Midbrain (tissue), 1 donor: ENCODE data around the gene UBE2QL1.

Source experiments
- DNase-seq: peaks from one replicate; lab custom pipeline; 2025; lab: John Stamatoyannopoulos, UW

Gene UBE2QL1

DNA sequence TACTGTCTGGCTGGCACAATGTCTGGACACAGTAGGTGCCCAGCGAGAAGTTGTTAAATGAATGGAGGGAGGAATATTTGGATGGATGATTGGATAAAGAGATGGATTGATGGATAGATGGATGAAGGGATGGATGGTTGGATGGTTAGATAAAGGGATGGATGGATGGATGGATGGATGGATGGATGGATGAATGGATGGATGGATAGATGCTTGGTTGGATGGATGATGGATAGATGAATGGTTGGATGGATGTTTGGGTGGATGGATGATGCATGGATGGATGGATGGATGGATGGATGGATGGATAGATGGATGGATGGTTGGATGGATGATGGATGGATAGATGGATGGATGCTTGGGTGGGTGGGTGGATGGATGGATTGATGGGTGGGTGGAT is 90.4 kb downstream of the UBE2QL1 start:
- no peak for DNase-seq

DNA sequence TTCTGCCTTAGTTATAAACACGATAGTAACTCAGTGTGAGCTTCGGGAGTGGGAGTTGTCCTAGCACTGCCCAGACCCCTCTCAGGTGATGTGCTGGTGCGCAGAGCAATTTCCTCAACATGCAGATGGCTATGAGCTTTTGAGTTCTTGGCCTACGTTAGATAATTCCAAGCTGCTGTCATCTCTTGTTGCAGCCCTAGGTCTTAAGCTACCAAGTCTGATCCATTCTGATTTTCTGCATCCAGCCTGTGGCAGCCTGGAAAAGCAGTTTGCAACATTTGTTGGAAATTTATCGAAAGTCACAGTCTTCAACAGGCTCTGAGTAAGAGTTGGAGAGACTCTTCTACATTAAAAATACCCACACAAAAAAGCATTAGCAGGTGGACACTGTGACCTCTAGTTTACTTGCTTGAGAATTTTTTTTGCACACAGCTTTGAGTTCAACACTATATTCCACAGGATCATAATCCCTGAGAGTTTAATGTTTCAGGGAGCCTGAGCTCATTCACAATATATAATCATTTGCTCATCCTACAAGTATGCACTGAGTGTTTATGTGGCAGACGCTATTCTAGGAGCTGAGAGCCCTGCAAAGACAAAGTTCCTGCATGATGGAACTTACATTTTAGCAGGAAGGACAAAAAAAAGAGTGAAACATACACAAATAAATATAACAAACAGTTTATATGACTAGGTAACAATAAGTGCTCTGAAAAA is 91.6 kb downstream of the UBE2QL1 start:
- DNase-seq: no peak

DNA sequence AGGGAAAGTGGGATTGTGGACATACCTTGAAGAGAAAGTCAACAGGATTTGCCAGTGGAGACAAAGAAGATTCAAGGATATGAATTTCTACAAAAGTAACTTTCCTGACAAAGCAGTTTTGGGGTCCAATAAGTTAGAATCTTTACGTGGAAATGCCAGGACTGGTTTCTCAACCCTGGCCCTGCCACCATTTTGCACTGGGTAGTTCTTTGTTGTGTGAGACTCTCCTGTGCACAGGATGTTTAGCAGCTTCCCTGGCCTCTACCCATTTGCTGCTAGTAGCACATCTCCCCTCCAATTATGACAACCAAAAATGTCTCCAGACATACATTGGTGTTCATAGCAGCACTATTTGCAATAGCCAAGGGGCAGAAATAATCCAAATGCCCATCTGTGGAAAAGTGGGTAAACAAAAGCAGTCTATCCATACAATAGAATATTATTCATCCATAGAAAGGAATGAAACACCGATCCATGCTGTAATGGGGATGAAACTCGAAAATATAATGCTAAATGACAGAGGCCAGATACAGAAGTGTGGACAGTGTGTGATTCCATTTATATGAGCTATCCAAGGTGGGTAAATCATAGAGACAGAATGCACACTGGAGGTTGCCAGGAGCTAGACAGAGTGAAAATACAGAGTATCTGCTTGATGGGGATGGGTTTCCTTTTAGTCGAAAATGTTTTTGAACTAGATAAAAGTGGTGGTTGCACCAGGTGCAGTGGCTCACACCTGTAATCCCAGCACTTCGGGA is 92.8 kb downstream of the UBE2QL1 start:
- no peak for DNase-seq

DNA sequence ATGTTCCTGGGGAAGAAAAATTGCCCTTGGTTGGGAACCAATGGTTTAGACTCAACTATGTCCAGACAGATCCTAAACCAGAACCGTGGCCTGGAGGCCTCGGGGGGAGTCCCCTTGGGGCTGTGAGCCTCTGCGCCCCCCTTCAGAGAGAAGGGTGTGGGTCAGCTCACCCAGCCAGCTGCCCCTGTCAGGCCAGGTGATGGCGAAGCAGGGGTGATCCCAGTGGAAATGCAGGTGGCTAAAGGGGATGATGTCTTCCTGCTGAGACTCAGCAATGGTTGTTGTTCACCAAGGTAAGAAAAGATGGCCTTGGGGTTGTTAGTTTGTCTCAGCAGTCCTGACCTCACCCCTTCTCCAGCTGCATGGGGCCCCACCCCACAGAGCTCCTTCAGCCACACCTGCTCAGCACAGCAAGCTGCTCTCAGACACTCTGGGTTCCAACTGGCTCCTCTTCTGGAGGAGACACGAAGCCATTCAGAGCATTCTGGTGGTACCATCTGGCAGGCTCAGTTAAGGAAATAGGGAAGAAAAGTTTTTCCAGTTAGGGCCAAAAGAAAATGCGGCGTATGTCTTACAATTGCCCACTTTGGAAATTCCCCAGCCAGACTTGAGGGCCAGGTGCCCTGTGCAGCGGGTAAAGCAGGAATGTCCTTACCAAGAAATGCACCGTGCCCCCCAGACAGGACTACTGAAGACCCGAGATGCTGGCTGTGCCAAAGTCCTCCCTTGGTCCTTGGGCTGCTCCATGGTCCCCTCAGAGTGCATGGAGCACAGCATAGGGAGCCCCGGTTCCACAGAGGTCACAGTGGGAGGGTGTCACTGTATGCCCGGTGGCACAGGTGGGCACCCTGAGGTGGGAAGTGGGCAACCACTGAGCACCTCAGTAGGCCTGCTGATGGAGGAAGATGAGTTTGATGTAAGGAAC is 94.0 kb downstream of the UBE2QL1 start:
- no peak for DNase-seq

DNA sequence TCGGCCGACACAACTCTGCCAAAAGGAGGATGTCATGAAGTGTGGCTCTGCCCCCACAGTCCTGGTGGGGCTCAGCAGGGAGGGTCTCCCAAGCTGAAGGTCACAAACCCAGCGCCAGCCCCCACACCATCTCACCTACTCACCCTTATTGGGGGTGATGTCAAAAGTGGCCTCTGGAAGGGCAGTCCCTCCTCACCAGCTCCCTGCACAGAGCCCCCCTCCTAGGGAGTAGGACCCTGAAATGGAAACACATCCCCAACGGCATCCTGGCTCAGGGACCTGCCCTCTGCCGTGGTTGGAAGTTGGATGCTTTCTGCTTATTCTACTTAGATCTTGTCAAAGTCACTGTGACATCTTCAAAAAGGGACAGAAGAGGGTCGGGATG is 94.7 kb downstream of the UBE2QL1 start:
- no peak for DNase-seq

DNA sequence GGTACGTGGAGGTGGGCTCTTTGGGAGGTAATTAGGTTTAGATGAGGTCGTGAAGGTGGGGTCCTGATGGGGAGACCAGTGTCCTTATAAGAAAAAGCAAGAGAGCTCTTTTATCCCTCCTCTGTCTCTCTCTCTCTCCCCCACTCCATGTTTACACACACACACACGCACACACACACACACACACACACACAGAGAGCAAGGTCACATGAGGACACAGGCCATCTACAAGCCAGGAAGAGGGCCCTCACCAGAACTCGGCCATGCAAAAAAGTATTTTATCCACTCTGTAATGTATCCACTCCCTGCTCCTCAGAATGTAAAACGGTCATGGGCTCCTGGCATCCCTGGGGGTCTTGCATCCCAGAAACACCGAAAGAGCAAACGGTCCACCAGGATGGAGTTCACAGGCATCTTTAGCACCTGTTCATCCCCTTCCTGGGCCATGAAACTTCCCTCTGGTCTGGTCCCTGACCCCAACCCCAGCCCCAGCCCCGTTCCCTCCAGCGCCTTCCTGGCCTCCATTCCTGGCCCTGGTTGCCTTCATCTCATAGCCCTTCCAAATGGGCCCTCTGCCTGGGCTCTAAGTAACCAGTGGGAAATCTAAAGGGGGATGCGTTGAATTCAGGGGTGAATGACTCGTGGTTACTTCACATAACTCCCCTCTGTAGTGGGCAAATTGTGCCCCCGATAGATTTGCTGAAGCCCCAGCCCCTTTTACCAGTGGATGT is 95.3 kb downstream of the UBE2QL1 start:
- no peak for DNase-seq
